ENCODE results near the gene KCNQ5. TPM values are rescaled to one million over a fixed set of nuclear protein-coding genes. Genes with fewer than 3 reads are reported as not detected.

KCNQ5 gene
- total RNA-seq, 1 experiment from 2014 or later, result not detected

DNA sequence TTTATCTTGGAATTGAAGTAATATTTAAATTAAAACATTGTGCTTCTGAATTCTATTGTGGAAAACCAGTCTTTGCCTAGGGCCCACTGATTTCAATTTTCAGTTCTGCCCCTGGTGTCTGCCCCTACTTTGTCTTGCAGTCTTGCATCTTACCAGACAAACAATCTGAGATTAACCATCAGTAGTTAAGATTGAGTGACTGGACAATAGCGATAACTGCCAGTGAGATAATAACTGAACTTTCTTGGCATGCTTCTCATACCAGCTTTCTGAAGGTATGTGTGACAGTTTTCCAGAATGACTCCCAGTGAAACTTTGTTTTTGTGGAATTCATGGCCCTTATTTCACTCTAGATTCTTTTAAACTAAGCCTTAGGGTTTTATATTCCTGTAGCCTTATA, 53.5 kb downstream of the KCNQ5 start:
- POLR2A ChIA-PET, result no interaction called here
- intact Hi-C loops (cut with micrococcal nuclease), result no loop called here
- Histone ChIP-seq H3K27ac (ENCODE audit: low read depth, low read length) (no peak overlapping the region), H3K27me3 (ENCODE audit: insufficient read depth, low read length) (peaks cover 11% of the 10 kb centered on the region), H2AFZ (ENCODE audit: low read depth, low read length, poor library complexity, severe bottlenecking) (no peak overlapping the region), H3K4me3 (replicated peaks in 1 of 2; ENCODE audit: low read depth in 1 of 2, low read length in 2 of 2) (no peak overlapping the region), H4K20me1 (ENCODE audit: insufficient read depth) (no peaks in the 10 kb centered on the region; the same call in 1 of the 2 replicates), H3K36me3 (ENCODE audit: control insufficient read depth in 1 of 2, insufficient read depth in 2 of 2, low read length in 2 of 2) (no peaks in the 10 kb centered on the region), H3K4me1 (ENCODE audit: control insufficient read depth in 1 of 2, insufficient read depth in 2 of 2, low read length in 2 of 2) (no peaks in the 10 kb centered on the region), H3K9me3 (ENCODE audit: control insufficient read depth in 1 of 2, insufficient read depth in 1 of 2, low read depth in 1 of 2, low read length in 2 of 2) (no peaks in the 10 kb centered on the region), H3K9ac (ENCODE audit: low read length) (no peak overlapping the region), H3K4me2 (ENCODE audit: low read length) (no peak overlapping the region), H3K9me2 (ENCODE audit: insufficient read depth) (no peaks in the 10 kb centered on the region), H3K79me2 (ENCODE audit: insufficient read depth, low read length) (no peaks in the 10 kb centered on the region)
- DNase-seq (ENCODE audit: low read depth, low spot score) (no peak), ATAC-seq (no peak)
- RAD21 ChIA-PET (ENCODE audit: low non-redundant PET in 1 of 2, low total read pairs in 2 of 2, uncharacterized antibody in 2 of 2, unreplicated experiment in 2 of 2), result no interaction called here
- BruUV-seq (replicated peaks), result no TSS peak
- TF ChIP-seq SIN3A (IDR thresholded peaks at IDR 0.05; ENCODE audit: low read depth) (no peak), YY1 (IDR thresholded peaks at IDR 0.05; ENCODE audit: extremely low read depth, insufficient replicate concordance, low read depth, low read length) (no peak), SRF (IDR thresholded peaks at IDR 0.05; ENCODE audit: low read depth) (no peak), CBX3 (IDR thresholded peaks at IDR 0.05; ENCODE audit: low read depth) (no peak), ZNF274 (IDR thresholded peaks at IDR 0.05; ENCODE audit: low read depth, low read length) (no peak), ZFX (IDR thresholded peaks at IDR 0.05) (no peak), JUND (IDR thresholded peaks at IDR 0.05) (no peak), CEBPB (IDR thresholded peaks at IDR 0.05; ENCODE audit: low read depth) (no peak), EZH2 (IDR thresholded peaks at IDR 0.05) (no peak)
- TF ChIP-seq, protein P1, sequence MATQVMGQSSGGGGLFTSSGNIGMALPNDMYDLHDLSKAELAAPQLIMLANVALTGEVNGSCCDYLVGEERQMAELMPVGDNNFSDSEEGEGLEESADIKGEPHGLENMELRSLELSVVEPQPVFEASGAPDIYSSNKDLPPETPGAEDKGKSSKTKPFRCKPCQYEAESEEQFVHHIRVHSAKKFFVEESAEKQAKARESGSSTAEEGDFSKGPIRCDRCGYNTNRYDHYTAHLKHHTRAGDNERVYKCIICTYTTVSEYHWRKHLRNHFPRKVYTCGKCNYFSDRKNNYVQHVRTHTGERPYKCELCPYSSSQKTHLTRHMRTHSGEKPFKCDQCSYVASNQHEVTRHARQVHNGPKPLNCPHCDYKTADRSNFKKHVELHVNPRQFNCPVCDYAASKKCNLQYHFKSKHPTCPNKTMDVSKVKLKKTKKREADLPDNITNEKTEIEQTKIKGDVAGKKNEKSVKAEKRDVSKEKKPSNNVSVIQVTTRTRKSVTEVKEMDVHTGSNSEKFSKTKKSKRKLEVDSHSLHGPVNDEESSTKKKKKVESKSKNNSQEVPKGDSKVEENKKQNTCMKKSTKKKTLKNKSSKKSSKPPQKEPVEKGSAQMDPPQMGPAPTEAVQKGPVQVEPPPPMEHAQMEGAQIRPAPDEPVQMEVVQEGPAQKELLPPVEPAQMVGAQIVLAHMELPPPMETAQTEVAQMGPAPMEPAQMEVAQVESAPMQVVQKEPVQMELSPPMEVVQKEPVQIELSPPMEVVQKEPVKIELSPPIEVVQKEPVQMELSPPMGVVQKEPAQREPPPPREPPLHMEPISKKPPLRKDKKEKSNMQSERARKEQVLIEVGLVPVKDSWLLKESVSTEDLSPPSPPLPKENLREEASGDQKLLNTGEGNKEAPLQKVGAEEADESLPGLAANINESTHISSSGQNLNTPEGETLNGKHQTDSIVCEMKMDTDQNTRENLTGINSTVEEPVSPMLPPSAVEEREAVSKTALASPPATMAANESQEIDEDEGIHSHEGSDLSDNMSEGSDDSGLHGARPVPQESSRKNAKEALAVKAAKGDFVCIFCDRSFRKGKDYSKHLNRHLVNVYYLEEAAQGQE (IDR thresholded peaks at IDR 0.05; ENCODE audit: low read depth), result no peak
- TF ChIP-seq, protein P2, sequence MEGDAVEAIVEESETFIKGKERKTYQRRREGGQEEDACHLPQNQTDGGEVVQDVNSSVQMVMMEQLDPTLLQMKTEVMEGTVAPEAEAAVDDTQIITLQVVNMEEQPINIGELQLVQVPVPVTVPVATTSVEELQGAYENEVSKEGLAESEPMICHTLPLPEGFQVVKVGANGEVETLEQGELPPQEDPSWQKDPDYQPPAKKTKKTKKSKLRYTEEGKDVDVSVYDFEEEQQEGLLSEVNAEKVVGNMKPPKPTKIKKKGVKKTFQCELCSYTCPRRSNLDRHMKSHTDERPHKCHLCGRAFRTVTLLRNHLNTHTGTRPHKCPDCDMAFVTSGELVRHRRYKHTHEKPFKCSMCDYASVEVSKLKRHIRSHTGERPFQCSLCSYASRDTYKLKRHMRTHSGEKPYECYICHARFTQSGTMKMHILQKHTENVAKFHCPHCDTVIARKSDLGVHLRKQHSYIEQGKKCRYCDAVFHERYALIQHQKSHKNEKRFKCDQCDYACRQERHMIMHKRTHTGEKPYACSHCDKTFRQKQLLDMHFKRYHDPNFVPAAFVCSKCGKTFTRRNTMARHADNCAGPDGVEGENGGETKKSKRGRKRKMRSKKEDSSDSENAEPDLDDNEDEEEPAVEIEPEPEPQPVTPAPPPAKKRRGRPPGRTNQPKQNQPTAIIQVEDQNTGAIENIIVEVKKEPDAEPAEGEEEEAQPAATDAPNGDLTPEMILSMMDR (IDR thresholded peaks at IDR 0.05 in 2 of 3, conservative IDR thresholded peaks at IDR 0.05 in 1 of 3; ENCODE audit: borderline replicate concordance in 1 of 3, insufficient read depth in 1 of 3, low read depth in 2 of 3, low read length in 2 of 3), result no peak
- TF ChIP-seq, protein P3, sequence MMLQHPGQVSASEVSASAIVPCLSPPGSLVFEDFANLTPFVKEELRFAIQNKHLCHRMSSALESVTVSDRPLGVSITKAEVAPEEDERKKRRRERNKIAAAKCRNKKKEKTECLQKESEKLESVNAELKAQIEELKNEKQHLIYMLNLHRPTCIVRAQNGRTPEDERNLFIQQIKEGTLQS (IDR thresholded peaks at IDR 0.05), result no peak
- CTCF ChIA-PET, result no interaction called here

All from HCT116 (cell line).